ENCODE measurements around the gene BLTP1.

Gene BLTP1

GRCh38 chr4:122139139-122139538 is 13.0 kb upstream of the BLTP1 start:
- TF ChIP-seq, protein P1, sequence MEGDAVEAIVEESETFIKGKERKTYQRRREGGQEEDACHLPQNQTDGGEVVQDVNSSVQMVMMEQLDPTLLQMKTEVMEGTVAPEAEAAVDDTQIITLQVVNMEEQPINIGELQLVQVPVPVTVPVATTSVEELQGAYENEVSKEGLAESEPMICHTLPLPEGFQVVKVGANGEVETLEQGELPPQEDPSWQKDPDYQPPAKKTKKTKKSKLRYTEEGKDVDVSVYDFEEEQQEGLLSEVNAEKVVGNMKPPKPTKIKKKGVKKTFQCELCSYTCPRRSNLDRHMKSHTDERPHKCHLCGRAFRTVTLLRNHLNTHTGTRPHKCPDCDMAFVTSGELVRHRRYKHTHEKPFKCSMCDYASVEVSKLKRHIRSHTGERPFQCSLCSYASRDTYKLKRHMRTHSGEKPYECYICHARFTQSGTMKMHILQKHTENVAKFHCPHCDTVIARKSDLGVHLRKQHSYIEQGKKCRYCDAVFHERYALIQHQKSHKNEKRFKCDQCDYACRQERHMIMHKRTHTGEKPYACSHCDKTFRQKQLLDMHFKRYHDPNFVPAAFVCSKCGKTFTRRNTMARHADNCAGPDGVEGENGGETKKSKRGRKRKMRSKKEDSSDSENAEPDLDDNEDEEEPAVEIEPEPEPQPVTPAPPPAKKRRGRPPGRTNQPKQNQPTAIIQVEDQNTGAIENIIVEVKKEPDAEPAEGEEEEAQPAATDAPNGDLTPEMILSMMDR (conservative IDR thresholded peaks at IDR 0.05; ENCODE audit: low read depth, low read length), result no peak
- Histone ChIP-seq H3K27me3 (ENCODE audit: insufficient read depth, low read depth) (no peaks in the 10 kb centered on the region), H3K27ac (no peak overlapping the region), H3K79me2 (ENCODE audit: insufficient read depth, low read depth) (no peaks in the 10 kb centered on the region), H4K20me1 (ENCODE audit: insufficient read depth) (no peaks in the 10 kb centered on the region), H3K4me1 (ENCODE audit: low read depth, poor library complexity, severe bottlenecking) (no peaks in the 10 kb centered on the region), H3K4me3 (IDR thresholded peaks at IDR 0.05; ENCODE audit: insufficient read depth, low read depth, low read length) (no peak overlapping the region), H3K36me3 (ENCODE audit: insufficient read depth) (no peaks in the 10 kb centered on the region), H3K4me2 (no peak overlapping the region), H2AFZ (ENCODE audit: low read depth) (no peak overlapping the region), H3K9ac (no peak overlapping the region)

- no peak overlapping the region for H3K4me3 ChIP-seq (IDR thresholded peaks at IDR 0.05; ENCODE audit: insufficient read depth, low read depth, low read length)
- H4K20me1 ChIP-seq (ENCODE audit: insufficient read depth), result no peaks in the 10 kb centered on the region
- no peak overlapping the region for H3K27ac ChIP-seq
- H3K9ac ChIP-seq, result no peak overlapping the region
- no peak overlapping the region for H2AFZ ChIP-seq (ENCODE audit: low read depth)
- H3K4me2 ChIP-seq, result no peak overlapping the region
- TF ChIP-seq, protein P1 (conservative IDR thresholded peaks at IDR 0.05; ENCODE audit: low read depth, low read length), result no peak
- H3K36me3 ChIP-seq (ENCODE audit: insufficient read depth), result no peaks in the 10 kb centered on the region
- no peaks in the 10 kb centered on the region for H3K27me3 ChIP-seq (ENCODE audit: insufficient read depth, low read depth)
- no peaks in the 10 kb centered on the region for H3K4me1 ChIP-seq (ENCODE audit: low read depth, poor library complexity, severe bottlenecking)
- no peaks in the 10 kb centered on the region for H3K79me2 ChIP-seq (ENCODE audit: insufficient read depth, low read depth)
Observed at GRCh38 chr4:122140834-122141233, 11.3 kb upstream of the BLTP1 start.

- no peak overlapping the region for H2AFZ ChIP-seq (ENCODE audit: low read depth)
- H3K79me2 ChIP-seq (ENCODE audit: insufficient read depth, low read depth), result no peaks in the 10 kb centered on the region
- TF ChIP-seq, protein P1 (conservative IDR thresholded peaks at IDR 0.05; ENCODE audit: low read depth, low read length), result no peak
- no peaks in the 10 kb centered on the region for H3K36me3 ChIP-seq (ENCODE audit: insufficient read depth)
- H3K27ac ChIP-seq, result no peak overlapping the region
- H3K4me3 ChIP-seq (IDR thresholded peaks at IDR 0.05; ENCODE audit: insufficient read depth, low read depth, low read length), result no peak overlapping the region
- no peak overlapping the region for H3K9ac ChIP-seq
- H3K4me2 ChIP-seq, result no peak overlapping the region
- no peaks in the 10 kb centered on the region for H4K20me1 ChIP-seq (ENCODE audit: insufficient read depth)
- H3K4me1 ChIP-seq (ENCODE audit: low read depth, poor library complexity, severe bottlenecking), result no peaks in the 10 kb centered on the region
- no peaks in the 10 kb centered on the region for H3K27me3 ChIP-seq (ENCODE audit: insufficient read depth, low read depth)
Observed at GRCh38 chr4:122142687-122143086, 9.4 kb upstream of the BLTP1 start.

DNA sequence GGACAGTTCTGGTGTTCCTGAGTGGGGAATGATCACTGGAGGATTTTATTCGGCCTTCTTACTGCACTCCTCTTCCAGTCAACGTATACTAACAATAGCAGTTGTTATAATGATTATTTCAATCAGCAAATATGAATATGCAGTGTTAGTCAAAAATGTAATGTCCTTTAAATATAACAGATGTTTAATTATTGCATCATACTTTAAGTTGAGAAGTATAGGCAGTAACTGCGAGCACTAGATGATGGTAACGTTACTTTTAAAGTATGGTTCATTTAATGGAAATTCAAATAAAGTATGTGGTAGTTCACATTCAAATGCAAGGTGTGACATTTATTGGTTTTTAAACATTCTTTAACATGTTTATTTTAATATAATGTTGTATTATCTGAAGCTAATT is 5.5 kb upstream of the BLTP1 start:
- Histone ChIP-seq H3K4me3 (IDR thresholded peaks at IDR 0.05; ENCODE audit: insufficient read depth, low read depth, low read length) (no peak overlapping the region), H3K79me2 (ENCODE audit: insufficient read depth, low read depth) (no peaks in the 10 kb centered on the region), H3K27ac (no peak overlapping the region), H3K36me3 (ENCODE audit: insufficient read depth) (no peaks in the 10 kb centered on the region), H3K9ac (no peak overlapping the region), H3K27me3 (ENCODE audit: insufficient read depth, low read depth) (no peaks in the 10 kb centered on the region), H2AFZ (ENCODE audit: low read depth) (no peak overlapping the region), H3K4me1 (ENCODE audit: low read depth, poor library complexity, severe bottlenecking) (peaks cover 9% of the 10 kb centered on the region), H3K4me2 (no peak overlapping the region), H4K20me1 (ENCODE audit: insufficient read depth) (no peaks in the 10 kb centered on the region)
- TF ChIP-seq, protein P1 (conservative IDR thresholded peaks at IDR 0.05; ENCODE audit: low read depth, low read length), result no peak

Data from KMS-11 (cell line).